Loucy (cell line): ENCODE measurements around the gene LYZL6.

Experiments used
- H2AFZ ChIP-seq: fragments of 200-600 bp; sonication (generic); 2 replicates; pipeline ENCODE4 v1.6.0; 2016; ENCODE audit warnings: antibody characterized with exemption, mild to moderate bottlenecking, low read length, moderate library complexity
- H3F3A ChIP-seq: fragments of 200-600 bp; 2 replicates; pipeline ENCODE4 v1.6.0; 2016; ENCODE audit warnings: antibody characterized with exemption, low read depth, mild to moderate bottlenecking
- H3K27me3 ChIP-seq: fragments of 200-600 bp; sonication (generic); 2 replicates; pipeline ENCODE4 v1.6.1; 2014; ENCODE audit warnings: low read length, mild to moderate bottlenecking; ENCODE audit not compliant: insufficient read depth, poor library complexity, severe bottlenecking
- H3K36me3 ChIP-seq: fragments of 200-600 bp; sonication (generic); 2 replicates; pipeline ENCODE4 v1.6.1; 2016; ENCODE audit warnings: low read length; ENCODE audit not compliant: insufficient read depth
- H3K4me1 ChIP-seq: fragments of 200-600 bp; sonication (generic); 2 replicates; pipeline ENCODE4 v1.5.1; 2014; ENCODE audit warnings: low read length, mild to moderate bottlenecking; ENCODE audit not compliant: insufficient read depth, poor library complexity, severe bottlenecking
- H3K4me2 ChIP-seq: fragments of 200-600 bp; sonication (generic); 2 replicates; pipeline ENCODE4 v1.6.0; 2014; ENCODE audit warnings: antibody characterized with exemption, low read length, low read depth, mild to moderate bottlenecking; ENCODE audit not compliant: poor library complexity, severe bottlenecking
- H3K4me3 ChIP-seq: fragments of 200-600 bp; sonication (generic); 2 replicates; pipeline ENCODE4 v1.5.1; 2014; ENCODE audit warnings: low read length, mild to moderate bottlenecking, mixed read lengths; ENCODE audit not compliant: poor library complexity, severe bottlenecking
- H3K79me2 ChIP-seq: fragments of 200-600 bp; sonication (generic); 2 replicates; pipeline ENCODE4 v1.6.1; 2014; ENCODE audit warnings: low read length; ENCODE audit not compliant: insufficient read depth
- H3K9ac ChIP-seq: fragments of 200-600 bp; sonication (generic); 2 replicates; pipeline ENCODE4 v1.6.0; 2014; ENCODE audit warnings: mild to moderate bottlenecking, low read depth, low read length, moderate library complexity; ENCODE audit not compliant: poor library complexity, severe bottlenecking
- H3K9me2 ChIP-seq: fragments of 200-600 bp; sonication (generic); replicated peaks from 2 replicates; pipeline ENCODE4 v1.6.1; 2016; ENCODE audit warnings: low read depth, low read length, mixed read lengths
- H3K9me3 ChIP-seq: fragments of 200-600 bp; sonication (generic); 2 replicates; pipeline ENCODE4 v1.6.1; 2014; ENCODE audit warnings: mild to moderate bottlenecking, antibody characterized with exemption, low read length, low read depth; ENCODE audit not compliant: insufficient read depth
- H4K20me1 ChIP-seq: fragments of 200-600 bp; sonication (generic); 2 replicates; pipeline ENCODE4 v1.6.0; 2014; ENCODE audit warnings: antibody characterized with exemption, low read length, mild to moderate bottlenecking; ENCODE audit not compliant: insufficient read depth, poor library complexity, severe bottlenecking
- EZH2phosphoT487 ChIP-seq: fragments of 200-600 bp; IDR thresholded peaks from 2 replicates; pipeline ENCODE4 v1.6.1; 2018; ENCODE audit warnings: antibody characterized with exemption, mild to moderate bottlenecking, moderate library complexity, borderline replicate concordance
- TF ChIP-seq, protein P1 (sequence below): fragments of 200-600 bp; sonication (generic); conservative IDR thresholded peaks from 2 replicates; pipeline ENCODE4 v1.5.1; 2014; ENCODE audit warnings: mild to moderate bottlenecking, antibody characterized with exemption, low read length

Gene LYZL6

GRCh38 chr17:35901631-35902175, 41.8 kb downstream of the LYZL6 start:
- TF ChIP-seq EZH2phosphoT487 = no peak
- no peaks in the 10 kb centered on the region for H3K27me3 ChIP-seq

GRCh38 chr17:35900708-35901480, 42.6 kb downstream of the LYZL6 start:
- Histone ChIP-seq H3F3A (no peaks in the 10 kb centered on the region), H2AFZ (no peak overlapping the region), H3K36me3 (no peaks in the 10 kb centered on the region), H4K20me1 (no peaks in the 10 kb centered on the region), H3K4me3 (no peak overlapping the region), H3K4me1 (no peaks in the 10 kb centered on the region), H3K4me2 (no peak overlapping the region), H3K9me2 (no peaks in the 10 kb centered on the region), H3K9ac (no peak overlapping the region), H3K79me2 (no peaks in the 10 kb centered on the region), H3K9me3 (no peaks in the 10 kb centered on the region), H3K27me3 (no peaks in the 10 kb centered on the region)
- TF ChIP-seq EZH2phosphoT487 = no peak
- TF ChIP-seq, protein P1, sequence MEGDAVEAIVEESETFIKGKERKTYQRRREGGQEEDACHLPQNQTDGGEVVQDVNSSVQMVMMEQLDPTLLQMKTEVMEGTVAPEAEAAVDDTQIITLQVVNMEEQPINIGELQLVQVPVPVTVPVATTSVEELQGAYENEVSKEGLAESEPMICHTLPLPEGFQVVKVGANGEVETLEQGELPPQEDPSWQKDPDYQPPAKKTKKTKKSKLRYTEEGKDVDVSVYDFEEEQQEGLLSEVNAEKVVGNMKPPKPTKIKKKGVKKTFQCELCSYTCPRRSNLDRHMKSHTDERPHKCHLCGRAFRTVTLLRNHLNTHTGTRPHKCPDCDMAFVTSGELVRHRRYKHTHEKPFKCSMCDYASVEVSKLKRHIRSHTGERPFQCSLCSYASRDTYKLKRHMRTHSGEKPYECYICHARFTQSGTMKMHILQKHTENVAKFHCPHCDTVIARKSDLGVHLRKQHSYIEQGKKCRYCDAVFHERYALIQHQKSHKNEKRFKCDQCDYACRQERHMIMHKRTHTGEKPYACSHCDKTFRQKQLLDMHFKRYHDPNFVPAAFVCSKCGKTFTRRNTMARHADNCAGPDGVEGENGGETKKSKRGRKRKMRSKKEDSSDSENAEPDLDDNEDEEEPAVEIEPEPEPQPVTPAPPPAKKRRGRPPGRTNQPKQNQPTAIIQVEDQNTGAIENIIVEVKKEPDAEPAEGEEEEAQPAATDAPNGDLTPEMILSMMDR = no peak

More at GRCh38 chr17:35901631-35902175, 41.8 kb downstream of the LYZL6 start:
- Histone ChIP-seq H3K9me3 (no peaks in the 10 kb centered on the region), H3K9ac (no peak overlapping the region), H3F3A (no peaks in the 10 kb centered on the region), H3K4me2 (no peak overlapping the region), H3K4me1 (no peaks in the 10 kb centered on the region), H4K20me1 (no peaks in the 10 kb centered on the region), H3K36me3 (no peaks in the 10 kb centered on the region), H3K4me3 (no peak overlapping the region), H2AFZ (no peak overlapping the region), H3K9me2 (no peaks in the 10 kb centered on the region), H3K79me2 (no peaks in the 10 kb centered on the region)

DNA sequence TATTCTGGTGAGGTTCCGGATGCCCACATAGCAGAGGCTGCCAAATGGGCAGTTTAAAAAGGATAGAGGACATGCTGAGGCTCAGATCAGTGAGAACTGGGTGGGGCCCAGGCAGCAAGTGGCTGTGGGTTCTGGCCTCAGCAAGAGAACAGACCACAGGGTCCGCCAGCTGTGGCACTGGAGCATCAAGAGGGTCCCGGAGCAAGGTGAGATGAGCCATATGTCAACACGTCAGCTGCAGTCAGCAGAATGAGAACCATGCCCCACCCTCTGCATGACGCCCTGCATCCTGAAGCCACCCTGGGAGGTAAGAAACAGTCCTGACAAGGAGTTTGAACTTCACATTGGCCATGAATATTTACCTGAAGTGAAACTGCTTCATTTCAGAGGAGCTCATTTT, 43.2 kb downstream of the LYZL6 start:
- Histone ChIP-seq H3K9me2 (no peaks in the 10 kb centered on the region), H3K9me3 (no peaks in the 10 kb centered on the region), H3K4me3 (no peak overlapping the region), H3K79me2 (no peaks in the 10 kb centered on the region), H4K20me1 (no peaks in the 10 kb centered on the region), H3K4me1 (peaks cover 5% of the 10 kb centered on the region), H3K9ac (no peak overlapping the region), H2AFZ (no peak overlapping the region), H3F3A (no peaks in the 10 kb centered on the region), H3K4me2 (no peak overlapping the region), H3K36me3 (no peaks in the 10 kb centered on the region), H3K27me3 (no peaks in the 10 kb centered on the region)
- TF ChIP-seq, protein P1 = no peak
- no peak for TF ChIP-seq EZH2phosphoT487
